SK-N-SH treated with all-trans-retinoic acid at 6 μM for 48 hours (cell line): ENCODE results near the gene SNRPF.

Experiments
- ATAC-seq: fragments of 200-7000 bp; cut with Tn5 transposase; 3 replicates; pipeline ENCODE4 v1.9.1; 2020; ENCODE audit warnings: mild to moderate bottlenecking, moderate library complexity
- ARNTL ChIP-seq: fragments of 450-650 bp; formaldehyde crosslinking; IDR thresholded peaks from 2 replicates; pipeline ENCODE4 v1.5.0; 2020; ENCODE audit warnings: low read depth, mild to moderate bottlenecking, moderate library complexity, borderline replicate concordance
- BACH2 ChIP-seq: fragments of 250-450 bp; sonication (Bioruptor Pico); IDR thresholded peaks from 2 replicates; pipeline ENCODE4 v1.9.0; 2021; ENCODE audit warnings: mild to moderate bottlenecking, borderline replicate concordance
- CREB5 ChIP-seq: fragments of 250-450 bp; sonication (Bioruptor Pico); IDR thresholded peaks from 2 replicates; pipeline ENCODE4 v1.5.1; 2020; ENCODE audit warnings: low read depth, mild to moderate bottlenecking, moderate library complexity
- CSDC2 ChIP-seq: fragments of 250-450 bp; sonication (Bioruptor Pico); IDR thresholded peaks from 2 replicates; pipeline ENCODE4 v1.5.0; 2020; ENCODE audit warnings: mild to moderate bottlenecking, moderate library complexity
- CSRNP3 ChIP-seq: fragments of 250-450 bp; sonication (Bioruptor Pico); IDR thresholded peaks from 2 replicates; pipeline ENCODE4 v1.5.1; 2021; ENCODE audit warnings: mild to moderate bottlenecking, moderate library complexity
- ESRRG ChIP-seq: fragments of 250-450 bp; sonication (Bioruptor Pico); IDR thresholded peaks from 2 replicates; pipeline ENCODE4 v1.6.1; 2021; ENCODE audit warnings: mild to moderate bottlenecking
- ISL1 ChIP-seq: fragments of 250-450 bp; sonication (Bioruptor Pico); IDR thresholded peaks from 2 replicates; pipeline ENCODE4 v2.1.2; 2022; ENCODE audit warnings: mild to moderate bottlenecking, moderate library complexity
- OSR1 ChIP-seq: fragments of 250-450 bp; sonication (Bioruptor Pico); IDR thresholded peaks from 2 replicates; pipeline ENCODE4 v1.8.0; 2022; ENCODE audit warnings: moderate library complexity, mild to moderate bottlenecking, inconsistent platforms
- PATZ1 ChIP-seq: fragments of 250-450 bp; sonication (Bioruptor Pico); IDR thresholded peaks from 2 replicates; pipeline ENCODE4 v1.8.0; 2020; ENCODE audit warnings: mild to moderate bottlenecking, moderate library complexity, borderline replicate concordance
- PPARA ChIP-seq: fragments of 250-450 bp; sonication (Bioruptor Pico); IDR thresholded peaks from 2 replicates; pipeline ENCODE4 v1.5.0; 2020; ENCODE audit warnings: mild to moderate bottlenecking, borderline replicate concordance
- RARB ChIP-seq: fragments of 250-450 bp; sonication (Bioruptor Pico); IDR thresholded peaks from 2 replicates; pipeline ENCODE4 v1.8.0; 2021; ENCODE audit warnings: mild to moderate bottlenecking, moderate library complexity
- SNAI2 ChIP-seq: fragments of 250-450 bp; sonication (Bioruptor Pico); IDR thresholded peaks from 2 replicates; pipeline ENCODE4 v1.5.0; 2020; ENCODE audit warnings: mild to moderate bottlenecking, moderate library complexity
- TCF4 ChIP-seq: fragments of 250-450 bp; sonication (Bioruptor Pico); IDR thresholded peaks from 2 replicates; pipeline ENCODE4 v1.8.0; 2021; ENCODE audit warnings: mild to moderate bottlenecking, moderate library complexity, borderline replicate concordance
- TOX ChIP-seq: fragments of 250-450 bp; sonication (Bioruptor Pico); IDR thresholded peaks from 2 replicates; pipeline ENCODE4 v1.8.0; 2021; ENCODE audit warnings: mild to moderate bottlenecking, moderate library complexity, borderline replicate concordance
- TSHZ2 ChIP-seq: fragments of 250-450 bp; sonication (Bioruptor Pico); IDR thresholded peaks from 2 replicates; pipeline ENCODE4 v1.5.0; 2020; ENCODE audit warnings: mild to moderate bottlenecking, moderate library complexity
- ZC3H10 ChIP-seq: fragments of 250-450 bp; sonication (Bioruptor Pico); IDR thresholded peaks from 2 replicates; pipeline ENCODE4 v1.5.1; 2021; ENCODE audit warnings: mild to moderate bottlenecking, moderate library complexity
- ZNF70 ChIP-seq: fragments of 450-650 bp; formaldehyde crosslinking; IDR thresholded peaks from 2 replicates; pipeline ENCODE4 v1.5.0; 2020; ENCODE audit warnings: mild to moderate bottlenecking, moderate library complexity
- ZNF8 ChIP-seq: fragments of 450-650 bp; formaldehyde crosslinking; IDR thresholded peaks from 2 replicates; pipeline ENCODE4 v1.5.0; 2020; ENCODE audit warnings: mild to moderate bottlenecking, moderate library complexity

The SNRPF gene

GRCh38 chr12:95862038-95862437, 3.3 kb downstream of the SNRPF start:
- TF ChIP-seq CREB5 (CRISPR knock-in tag), result no peak
- peak; percentile 99 for TF ChIP-seq ZNF8
- no peak for TF ChIP-seq CSRNP3 (CRISPR knock-in tag)
- TF ChIP-seq TOX (CRISPR knock-in tag), result no peak
- no peak for ATAC-seq

- ATAC-seq, result no peak
- TF ChIP-seq PATZ1 (CRISPR knock-in tag) (no peak), CREB5 (CRISPR knock-in tag) (no peak), TOX (CRISPR knock-in tag) (no peak), ESRRG (no peak), SNAI2 (CRISPR knock-in tag) (no peak), ZC3H10 (CRISPR knock-in tag) (no peak)
Observed at GRCh38 chr12:95863337-95863736, 4.6 kb downstream of the SNRPF start.

- no peak for ATAC-seq
- TF ChIP-seq SNAI2 (CRISPR knock-in tag) (no peak), TCF4 (no peak), CSRNP3 (CRISPR knock-in tag) (no peak), PPARA (CRISPR knock-in tag) (no peak), ZNF70 (CRISPR knock-in tag) (no peak), RARB (CRISPR knock-in tag) (no peak), BACH2 (no peak), ZC3H10 (CRISPR knock-in tag) (no peak), CREB5 (CRISPR knock-in tag) (no peak)
Observed at GRCh38 chr12:95870897-95871296, 12.1 kb downstream of the SNRPF start.

GRCh38 chr12:95874452-95874851, 15.7 kb downstream of the SNRPF start:
- no peak for TF ChIP-seq CSDC2 (CRISPR knock-in tag)
- no peak for TF ChIP-seq ZNF70 (CRISPR knock-in tag)
- TF ChIP-seq OSR1, result no peak
- TF ChIP-seq PPARA (CRISPR knock-in tag), result no peak
- no peak for TF ChIP-seq RARB (CRISPR knock-in tag)
- TF ChIP-seq TSHZ2 (CRISPR knock-in tag), result no peak
- no peak for TF ChIP-seq ARNTL (CRISPR knock-in tag)
- no peak for TF ChIP-seq ZC3H10 (CRISPR knock-in tag)
- no peak for TF ChIP-seq BACH2
- TF ChIP-seq ISL1 (CRISPR knock-in tag), result no peak
- no peak for TF ChIP-seq PATZ1 (CRISPR knock-in tag)
- no peak for ATAC-seq
